NCI-H128 (cell line): Measurements from ENCODE around the gene GSE1.

ENCODE experiments used
- DNase-seq: peaks from one replicate; lab custom pipeline; 2025; ENCODE audit not compliant: unreplicated experiment; lab: John Stamatoyannopoulos, UW

The GSE1 gene

GRCh38 chr16:85612801-85613603, at the start of gene GSE1:
TSS of gene GSE1 (plus strand) at chr16:85613322. CDS start at chr16:85613392, 70 bp downstream.
- peak; percentile 71 for DNase-seq

DNA sequence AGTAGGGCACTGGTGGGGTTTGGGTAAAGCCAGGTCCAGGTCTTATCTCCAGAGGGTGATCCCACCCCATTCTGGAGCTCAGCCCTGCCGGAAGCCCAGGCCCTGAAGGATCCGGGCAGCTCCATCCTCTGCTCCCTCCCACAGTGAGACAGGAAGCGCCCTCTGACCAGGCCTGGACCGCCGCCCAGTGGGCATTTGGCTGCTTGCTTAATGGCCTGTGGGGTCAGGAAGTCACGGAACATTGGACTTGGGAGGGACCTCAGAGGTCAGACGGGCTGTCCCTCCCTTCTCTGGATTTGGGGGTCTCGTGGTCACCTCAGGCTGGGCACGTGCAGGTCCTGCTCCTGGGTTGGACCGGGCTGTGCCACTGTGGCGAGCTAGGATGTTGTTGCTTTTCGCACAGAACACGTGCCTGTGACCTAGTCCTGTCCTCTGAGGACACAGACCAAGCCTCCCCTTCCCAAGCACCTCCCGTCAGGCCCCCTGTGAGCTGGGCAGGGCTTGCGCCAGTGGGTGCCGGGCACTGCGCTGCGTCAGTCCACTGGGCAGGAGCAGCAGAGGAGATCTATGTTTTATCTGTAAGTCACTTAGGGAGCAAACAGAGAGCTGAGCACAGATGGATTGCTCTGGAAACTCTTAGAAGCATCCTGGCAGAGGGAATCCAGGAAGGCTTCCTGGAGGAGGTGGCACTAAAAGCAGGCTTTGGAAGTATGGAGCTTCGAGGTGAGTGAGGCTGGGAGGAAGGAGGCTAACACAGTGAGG, 49.4 kb upstream of the GSE1 start:
- no peak for DNase-seq

- DNase-seq, result no peak
These were observed 48.7 kb upstream of the GSE1 start for GRCh38 chr16:85564277-85565051.

DNA sequence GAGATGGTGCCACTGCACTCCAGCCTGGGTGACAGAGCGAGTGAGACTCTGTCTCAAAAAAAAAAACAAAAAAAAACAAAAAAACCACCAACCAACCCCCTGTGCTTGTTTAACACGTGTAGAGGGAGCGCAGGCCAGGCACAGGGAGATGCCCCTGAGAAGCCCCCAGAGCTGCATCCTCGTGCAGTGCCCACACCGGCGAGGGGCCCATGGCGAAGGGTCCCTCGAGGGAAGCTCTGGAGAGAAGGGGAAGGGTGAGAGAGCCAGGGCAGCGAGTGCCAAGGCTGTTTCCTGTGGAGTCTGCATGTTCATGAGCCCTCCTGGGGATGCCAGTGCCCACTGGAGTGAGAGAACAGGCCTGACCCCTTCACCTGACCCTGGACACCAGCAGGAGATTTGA, 47.8 kb upstream of the GSE1 start:
- no peak for DNase-seq

- no peak for DNase-seq
These were observed 47.2 kb upstream of the GSE1 start for GRCh38 chr16:85565801-85566526.

- no peak for DNase-seq
These were observed 46.5 kb upstream of the GSE1 start for GRCh38 chr16:85566561-85567100.

DNA sequence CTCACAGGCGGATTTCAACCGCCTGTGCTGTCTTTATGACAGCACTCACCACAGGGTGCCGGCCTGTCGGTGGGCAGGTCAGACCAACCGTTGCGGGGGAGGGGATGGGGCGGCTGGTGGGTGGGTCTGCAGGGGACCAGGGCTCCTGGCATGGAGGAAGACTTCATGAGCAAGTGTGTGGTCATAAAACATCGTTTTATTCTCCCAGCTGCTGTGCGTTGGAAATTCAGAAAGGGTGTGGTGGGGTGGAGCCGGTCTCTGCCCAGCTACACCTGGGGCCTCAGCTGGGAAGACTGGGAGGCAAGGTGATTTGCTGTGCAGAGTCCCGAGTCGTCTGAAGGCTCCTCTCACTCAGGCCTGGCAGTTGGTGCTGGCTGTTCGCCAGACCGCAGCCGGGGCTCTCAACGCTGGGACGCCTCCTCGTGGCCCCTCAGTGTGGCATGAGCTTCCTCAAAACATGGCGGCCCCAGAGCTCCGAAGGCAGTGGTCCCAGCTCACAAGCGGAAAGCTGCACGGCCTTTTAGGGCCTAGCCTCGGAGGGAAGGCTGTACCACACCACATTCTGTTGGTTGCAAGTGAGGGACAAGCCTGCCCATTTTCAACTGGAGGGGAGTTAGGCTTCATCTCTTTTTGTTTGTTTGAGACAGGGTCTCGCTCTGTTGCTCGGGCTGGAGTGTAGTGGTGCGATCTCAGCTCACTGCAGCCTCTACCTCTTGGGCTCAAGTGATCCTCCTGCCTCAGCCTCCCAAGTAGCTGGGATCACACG, 45.8 kb upstream of the GSE1 start:
- DNase-seq, result no peak

DNA sequence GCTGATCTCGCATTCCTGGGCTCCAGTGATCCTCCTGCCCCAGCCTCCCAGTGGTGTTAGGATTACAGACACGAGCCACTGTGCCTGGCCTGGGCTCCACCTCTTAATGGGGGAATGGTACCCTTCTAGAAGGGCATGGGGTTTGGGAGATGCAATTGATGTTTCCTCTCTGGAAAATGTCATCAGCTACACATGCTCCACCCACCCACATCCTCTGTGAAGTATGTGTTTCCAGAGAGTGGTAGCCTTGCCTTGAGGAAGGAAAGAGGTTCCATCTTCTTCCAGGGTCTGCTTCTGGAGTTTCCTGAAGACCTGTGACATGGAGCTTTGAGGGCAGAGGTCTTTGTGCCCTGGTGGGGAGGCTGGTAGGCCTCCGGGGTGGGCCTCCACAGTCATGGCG, 45.2 kb upstream of the GSE1 start:
- DNase-seq, result no peak

DNA sequence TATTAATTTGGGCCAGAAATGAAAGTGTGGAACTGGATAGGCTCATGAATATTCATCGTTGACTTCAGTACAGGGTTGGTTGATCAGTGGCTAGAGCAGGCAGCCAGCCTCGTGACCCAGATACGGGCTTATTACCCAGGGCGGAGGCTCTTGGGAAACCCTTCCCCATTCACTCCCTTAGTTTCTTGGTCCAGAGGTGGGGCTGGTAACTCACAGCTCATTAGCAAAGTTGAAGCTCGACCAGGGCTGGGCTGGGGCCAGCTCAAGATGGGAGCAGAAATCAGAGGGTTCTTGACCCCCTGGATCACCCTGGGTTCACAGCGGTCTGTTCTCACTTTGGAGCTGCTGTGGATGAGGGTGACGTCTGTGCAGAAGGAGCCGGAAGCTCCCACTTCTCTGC, 44.6 kb upstream of the GSE1 start:
- DNase-seq, result no peak

DNA sequence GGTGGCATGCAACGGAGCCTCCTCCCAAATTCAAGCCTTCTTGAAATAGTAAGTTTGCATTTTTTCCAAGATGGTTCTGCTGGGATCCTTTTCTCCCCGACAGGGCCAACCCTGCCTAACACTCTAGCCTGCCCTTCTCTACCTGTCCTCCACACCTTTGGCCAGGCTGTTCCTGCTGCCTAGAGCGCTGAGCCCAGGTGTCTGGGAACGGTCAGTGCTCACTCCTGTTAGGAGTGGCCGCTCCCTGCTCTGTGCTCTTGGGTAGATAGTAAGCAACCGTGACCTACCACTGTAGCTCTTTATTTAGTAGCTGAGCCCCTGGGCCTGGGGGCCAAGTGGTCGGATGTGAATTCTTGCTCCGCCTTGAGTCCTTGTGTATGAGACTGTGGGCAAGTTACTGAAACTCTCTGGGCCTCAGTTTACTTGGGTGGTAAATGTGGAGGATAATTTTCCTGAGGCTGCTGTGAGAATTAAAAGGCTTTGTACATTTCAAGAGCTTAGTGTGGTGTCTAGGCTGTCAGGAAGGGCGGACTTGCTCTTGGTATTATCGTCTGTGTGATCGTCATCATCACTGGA, 44.0 kb upstream of the GSE1 start:
- DNase-seq, result no peak

DNA sequence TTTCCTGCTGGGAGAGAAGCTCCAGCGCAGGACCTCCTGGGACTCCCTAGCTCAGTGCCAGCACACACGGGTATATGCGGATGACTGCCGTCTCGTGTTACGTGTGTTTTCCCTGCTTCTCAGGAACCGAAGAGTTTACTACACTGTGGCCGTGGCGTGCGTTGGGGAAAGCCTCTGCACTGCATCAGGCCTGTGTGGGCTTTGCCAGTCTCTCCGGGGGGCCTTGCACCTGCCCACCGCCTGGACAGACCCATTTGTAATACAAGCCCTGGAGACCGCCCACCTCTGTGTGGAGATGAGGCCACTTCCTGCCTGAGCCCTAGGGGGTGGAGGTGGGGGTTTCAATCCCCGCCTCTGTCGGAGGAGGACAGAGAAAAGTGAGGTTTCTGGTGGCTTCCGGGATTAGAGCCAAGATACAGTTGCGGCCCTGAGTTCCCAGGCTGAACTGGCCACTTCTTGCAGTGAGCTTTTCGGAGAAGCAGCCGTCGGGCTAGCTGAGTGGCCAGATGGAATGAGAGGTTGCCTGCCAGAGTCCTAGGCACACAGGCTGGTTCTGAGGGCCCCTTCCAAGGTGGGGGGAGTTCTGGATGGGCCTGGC, 43.4 kb upstream of the GSE1 start:
- no peak for DNase-seq

DNA sequence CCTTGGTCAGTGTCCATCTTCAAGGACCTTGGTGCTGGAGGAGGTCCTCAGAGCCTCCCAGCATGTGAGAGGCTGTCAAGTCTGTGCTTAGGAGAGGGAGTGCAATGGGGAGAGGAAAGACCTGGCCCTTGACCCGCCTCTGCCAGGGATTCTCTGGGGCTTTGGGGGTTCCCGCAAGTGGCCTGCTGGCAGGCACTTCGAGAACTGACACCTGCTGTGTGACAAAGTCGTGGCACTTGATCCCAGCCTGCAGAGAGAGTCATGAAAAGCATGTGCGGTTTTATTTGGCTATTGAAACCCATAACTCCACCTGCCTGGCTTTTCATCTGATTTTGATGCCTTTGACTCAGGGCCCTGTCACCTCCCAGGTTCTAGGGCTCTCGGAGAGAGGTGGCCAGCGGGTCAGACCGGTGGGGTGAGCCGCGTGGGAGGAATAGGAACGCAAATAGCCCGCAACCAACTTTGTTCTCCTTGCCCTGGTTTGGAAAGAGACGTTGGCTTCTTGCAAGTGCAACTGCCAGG, 42.8 kb upstream of the GSE1 start:
- no peak for DNase-seq

GRCh38 chr16:85570735-85571562, 42.2 kb upstream of the GSE1 start:
- no peak for DNase-seq

GRCh38 chr16:85571563-85571812, 41.6 kb upstream of the GSE1 start:
- no peak for DNase-seq

- no peak for DNase-seq
These were observed 41.1 kb upstream of the GSE1 start for GRCh38 chr16:85571813-85572619.

- DNase-seq, result no peak
These were observed 40.0 kb upstream of the GSE1 start for GRCh38 chr16:85573045-85573695.
